Measurements from ENCODE around the gene FCHO1.

FCHO1 gene

GRCh38 chr19:17830567-17831418, 79.5 kb downstream of the FCHO1 start:
- peak; percentile 24 for DNase-seq (ENCODE audit: low read depth)

- DNase-seq (ENCODE audit: low read depth) = no peak
Observed at GRCh38 chr19:17831419-17831888, 80.2 kb downstream of the FCHO1 start.

- no peak for DNase-seq (ENCODE audit: low read depth)
Observed at GRCh38 chr19:17832443-17833208, 81.3 kb downstream of the FCHO1 start.

- DNase-seq (ENCODE audit: low read depth) = no peak
Observed at GRCh38 chr19:17834350-17835181, 83.3 kb downstream of the FCHO1 start.

- DNase-seq (ENCODE audit: low read depth) = no peak
Observed at GRCh38 chr19:17835182-17836006, 84.1 kb downstream of the FCHO1 start.

- DNase-seq (ENCODE audit: low read depth) = no peak
Observed at GRCh38 chr19:17836530-17836929, 85.3 kb downstream of the FCHO1 start.

GRCh38 chr19:17837972-17838371, 86.7 kb downstream of the FCHO1 start:
- no peak for DNase-seq (ENCODE audit: low read depth)
